Activated naive CD8-positive, alpha-beta T cell (primary cell): ENCODE results near the gene MSANTD3.

Experiments
- H3K27ac Mint-ChIP-seq: one replicate; pipeline ENCODE4 v1.8.0; 2021; ENCODE audit warnings: mixed read lengths
- H3K27me3 Mint-ChIP-seq: one replicate; pipeline ENCODE4 v1.8.0; 2021; ENCODE audit warnings: mixed read lengths
- H3K36me3 Mint-ChIP-seq: one replicate; pipeline ENCODE4 v1.8.0; 2021; ENCODE audit warnings: mixed read lengths
- H3K4me1 Mint-ChIP-seq: one replicate; pipeline ENCODE4 v1.8.0; 2021; ENCODE audit warnings: low read depth, mixed read lengths
- H3K4me3 Mint-ChIP-seq: one replicate; pipeline ENCODE4 v1.8.0; 2021; ENCODE audit warnings: mild to moderate bottlenecking, mixed read lengths
- H3K9me3 Mint-ChIP-seq: one replicate; pipeline ENCODE4 v1.8.0; 2021; ENCODE audit warnings: low read depth, mixed read lengths

The MSANTD3 gene

DNA sequence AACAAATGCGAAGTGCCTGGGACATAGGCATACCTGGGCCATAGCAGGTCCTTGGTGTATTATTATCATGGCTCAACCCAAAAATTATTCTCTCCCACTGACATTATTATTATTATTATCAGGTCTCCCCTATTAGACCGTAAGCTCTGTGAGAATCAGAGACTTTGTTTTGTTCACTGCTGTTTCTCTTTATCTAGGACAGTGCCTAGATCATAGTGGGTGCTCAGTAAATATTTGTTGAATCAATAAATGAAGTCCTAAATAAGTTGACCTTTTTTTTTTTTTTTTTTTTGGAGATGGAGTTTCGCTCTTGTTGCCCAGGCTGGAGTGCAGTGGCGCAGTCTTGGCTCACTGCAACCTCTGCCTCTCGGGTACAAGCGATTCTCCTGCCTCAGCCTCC is 41.1 kb downstream of the MSANTD3 start:
- peaks cover 5% of the 10 kb centered on the region for H3K27me3 Mint-ChIP-seq
- H3K27ac Mint-ChIP-seq = no peak overlapping the region
- peaks cover 2% of the 10 kb centered on the region for H3K36me3 Mint-ChIP-seq
- no peaks in the 10 kb centered on the region for H3K9me3 Mint-ChIP-seq
- peaks cover 6% of the 10 kb centered on the region for H3K4me1 Mint-ChIP-seq
- no peak overlapping the region for H3K4me3 Mint-ChIP-seq

DNA sequence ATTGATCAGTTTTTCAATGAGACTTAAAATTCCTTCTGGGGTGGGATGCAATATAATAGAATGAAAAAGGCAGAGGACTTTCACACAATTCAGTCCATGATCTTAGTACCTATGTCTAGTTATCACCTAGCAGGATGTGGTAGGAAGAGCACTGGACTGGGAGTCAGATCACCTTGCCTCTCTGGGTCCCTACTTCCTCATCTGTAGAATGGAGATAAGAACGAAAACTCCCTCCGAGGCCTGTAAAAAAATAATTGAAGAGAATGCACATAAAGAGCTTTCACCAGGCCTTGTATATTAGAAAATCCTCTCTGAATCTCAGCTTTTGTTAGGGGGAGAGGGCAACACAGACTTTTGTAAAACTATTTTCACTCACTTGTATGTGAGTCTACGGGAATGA is 45.3 kb downstream of the MSANTD3 start:
- Mint-ChIP-seq H3K27me3 (peaks cover 22% of the 10 kb centered on the region), H3K27ac (no peak overlapping the region), H3K9me3 (no peaks in the 10 kb centered on the region), H3K36me3 (peaks cover 2% of the 10 kb centered on the region), H3K4me1 (peaks cover 9% of the 10 kb centered on the region), H3K4me3 (peak overlapping the region; percentile 80)

DNA sequence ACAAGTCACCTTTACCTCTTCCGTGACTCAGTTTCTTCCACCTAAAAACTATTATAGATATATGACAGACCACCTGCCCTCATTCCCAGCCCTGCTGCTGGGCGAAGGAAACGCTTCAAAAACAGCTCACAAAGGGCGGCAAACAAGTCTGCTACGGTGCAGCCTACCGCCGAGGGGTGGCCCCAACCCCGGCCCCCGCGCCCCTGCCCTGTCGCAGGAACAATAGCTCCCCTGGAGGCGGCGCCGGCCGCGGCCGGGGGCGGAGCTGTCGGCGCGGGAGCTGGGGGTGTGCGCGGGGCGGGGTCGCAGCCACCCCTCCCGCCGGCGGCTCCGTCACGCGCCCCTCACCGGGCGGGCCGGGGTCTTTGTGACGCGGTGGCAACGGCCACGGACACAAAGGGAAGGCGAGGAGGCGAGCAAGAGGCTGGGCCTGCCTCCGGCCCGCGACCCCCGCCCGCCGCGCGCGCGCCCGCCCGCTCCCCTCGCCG is 45.9 kb downstream of the MSANTD3 start, which contains the start of gene TMEFF1:
Gene TMEFF1, plus strand, starts transcription at position 362 of the 488 bp plus-strand sequence. CDS start 396 bp downstream, outside the sequence.
- H3K36me3 Mint-ChIP-seq = peaks cover 2% of the 10 kb centered on the region
- no peaks in the 10 kb centered on the region for H3K9me3 Mint-ChIP-seq
- H3K4me3 Mint-ChIP-seq = peak within 1 kb of the TSS; percentile 80
- peaks cover 22% of the 10 kb centered on the region for H3K27me3 Mint-ChIP-seq
- peaks cover 9% of the 10 kb centered on the region for H3K4me1 Mint-ChIP-seq
- no peak within 1 kb of the TSS for H3K27ac Mint-ChIP-seq

DNA sequence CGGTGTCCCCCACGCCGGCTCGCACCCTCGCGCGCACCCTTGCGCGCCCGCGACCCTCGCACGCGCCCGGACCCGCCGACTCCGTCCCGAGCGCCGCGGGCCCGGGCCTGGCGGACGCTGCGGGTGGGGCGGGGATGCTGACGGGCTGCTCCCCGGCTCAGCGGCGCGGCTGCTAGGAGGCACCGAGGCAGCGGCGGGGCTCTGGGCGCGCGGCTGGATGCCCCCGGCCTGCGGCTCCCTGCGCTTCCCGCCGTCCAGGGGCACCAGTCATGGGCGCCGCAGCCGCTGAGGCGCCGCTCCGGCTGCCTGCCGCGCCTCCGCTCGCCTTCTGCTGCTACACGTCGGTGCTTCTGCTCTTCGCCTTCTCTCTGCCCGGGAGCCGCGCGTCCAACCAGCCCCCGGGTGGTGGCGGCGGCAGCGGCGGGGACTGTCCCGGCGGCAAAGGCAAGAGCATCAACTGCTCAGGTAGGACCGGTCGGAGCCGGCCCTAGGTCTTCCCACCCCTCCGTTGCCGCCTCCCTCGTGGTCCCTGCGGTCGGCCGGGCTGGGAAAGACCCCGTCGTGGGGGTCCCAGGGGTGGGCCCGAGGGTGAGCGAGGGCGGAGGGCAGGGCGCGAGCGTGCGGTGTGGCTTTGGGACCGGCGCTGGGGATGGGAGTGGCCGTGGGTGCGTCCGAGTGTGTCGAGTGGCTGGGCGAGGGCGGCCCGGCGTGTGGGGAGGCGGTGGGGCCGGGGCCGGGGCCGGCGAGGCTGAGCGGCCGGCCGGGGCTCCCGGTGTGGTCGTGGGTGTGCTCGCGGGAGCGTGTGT is 46.5 kb downstream of the MSANTD3 start:
- Mint-ChIP-seq H3K4me3 (peak overlapping the region; percentile 79), H3K27me3 (peaks cover 22% of the 10 kb centered on the region)

DNA sequence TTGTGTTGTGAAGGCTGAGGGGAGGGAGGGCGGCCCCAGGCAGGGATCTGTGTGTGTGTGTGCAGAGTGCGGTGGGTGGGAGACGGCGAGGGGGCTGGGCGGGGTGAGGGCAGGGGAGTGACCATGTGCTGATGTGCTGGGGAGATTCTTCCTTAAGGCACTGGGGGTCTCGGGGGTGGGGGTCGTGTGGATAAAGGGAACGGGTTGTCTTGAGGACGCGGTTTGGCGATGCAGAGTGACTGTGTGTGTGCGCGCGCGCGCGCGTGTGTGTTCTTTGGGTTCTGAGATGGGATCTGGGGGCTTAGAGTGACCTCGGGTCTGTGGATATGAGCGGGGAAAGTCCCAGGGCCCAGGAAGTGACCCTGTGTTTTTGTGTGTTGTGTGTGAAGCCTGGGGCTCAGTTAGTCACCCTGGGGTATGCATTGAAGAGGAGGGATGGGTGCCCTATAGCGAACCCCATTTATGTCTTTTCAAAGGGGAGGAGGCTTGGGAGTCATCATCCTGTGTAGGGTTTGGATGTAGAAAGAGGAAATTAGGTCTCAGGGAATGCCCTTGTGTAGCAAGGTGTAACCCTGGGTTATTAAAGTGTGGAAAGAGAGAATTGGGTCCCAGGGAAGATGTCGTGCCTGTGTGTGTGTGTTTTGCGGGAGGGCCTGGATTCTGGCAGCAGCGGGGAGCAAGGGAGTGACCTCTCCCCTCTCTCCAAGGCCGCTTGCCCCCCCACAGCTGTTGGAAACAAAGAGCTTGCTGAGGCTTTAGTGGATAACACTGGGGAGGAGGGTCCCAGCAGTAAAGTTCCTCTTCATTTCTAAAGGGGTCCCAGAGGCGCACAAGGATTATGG is 47.4 kb downstream of the MSANTD3 start:
- Mint-ChIP-seq H3K27me3 (peaks cover 22% of the 10 kb centered on the region), H3K27ac (no peak overlapping the region), H3K36me3 (peaks cover 2% of the 10 kb centered on the region), H3K4me3 (peak overlapping the region; percentile 79), H3K4me1 (peaks cover 9% of the 10 kb centered on the region), H3K9me3 (no peaks in the 10 kb centered on the region)

More for the DNA sequence above, 46.5 kb downstream of the MSANTD3 start:
- Mint-ChIP-seq H3K4me1 (peaks cover 9% of the 10 kb centered on the region), H3K9me3 (no peaks in the 10 kb centered on the region), H3K27ac (no peak overlapping the region), H3K36me3 (peaks cover 2% of the 10 kb centered on the region)

DNA sequence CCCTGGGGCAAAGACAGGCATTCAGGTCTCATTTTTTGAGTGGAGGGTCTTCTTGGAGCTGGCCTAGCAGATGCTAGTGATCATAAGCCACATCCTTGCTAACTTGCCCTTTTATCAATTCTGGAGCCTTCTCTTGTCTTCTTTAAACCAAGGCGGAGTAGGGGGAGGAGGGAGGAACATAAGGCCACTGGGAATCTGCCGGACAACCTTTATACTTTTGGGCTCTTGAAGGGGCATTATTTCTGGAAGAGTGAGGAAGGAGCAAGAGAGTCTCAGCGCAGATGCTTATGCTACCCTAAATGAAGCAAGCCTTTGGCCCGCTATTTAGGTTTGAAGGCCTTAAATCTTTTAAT is 48.0 kb downstream of the MSANTD3 start:
- H3K9me3 Mint-ChIP-seq = no peaks in the 10 kb centered on the region
- H3K4me1 Mint-ChIP-seq = peaks cover 9% of the 10 kb centered on the region
- H3K36me3 Mint-ChIP-seq = peaks cover 2% of the 10 kb centered on the region
- H3K27ac Mint-ChIP-seq = no peak overlapping the region
- H3K27me3 Mint-ChIP-seq = peaks cover 23% of the 10 kb centered on the region
- H3K4me3 Mint-ChIP-seq = no peak overlapping the region

DNA sequence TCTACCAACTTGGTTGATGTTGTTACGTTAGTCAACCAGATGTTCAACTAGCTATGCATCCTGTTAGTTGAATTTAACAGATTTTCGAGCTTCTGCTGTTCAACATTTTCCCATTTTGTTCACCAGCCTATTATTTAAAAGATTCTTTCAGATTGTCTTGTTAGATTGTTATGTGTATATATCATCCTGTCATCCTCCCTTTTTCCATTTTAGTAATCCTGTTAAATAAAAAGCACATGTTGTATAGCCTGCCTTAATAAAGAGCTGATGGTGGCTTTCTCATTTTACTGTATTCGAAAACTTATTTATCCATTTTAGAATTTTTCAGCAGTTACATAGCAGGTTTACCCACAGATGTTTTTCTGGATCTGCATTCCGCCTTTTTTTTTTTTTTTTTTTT is 50.3 kb downstream of the MSANTD3 start:
- no peak overlapping the region for H3K4me3 Mint-ChIP-seq
- H3K36me3 Mint-ChIP-seq = peaks cover 5% of the 10 kb centered on the region
- H3K4me1 Mint-ChIP-seq = peaks cover 6% of the 10 kb centered on the region
- H3K9me3 Mint-ChIP-seq = no peaks in the 10 kb centered on the region
- peaks cover 22% of the 10 kb centered on the region for H3K27me3 Mint-ChIP-seq
- no peak overlapping the region for H3K27ac Mint-ChIP-seq

DNA sequence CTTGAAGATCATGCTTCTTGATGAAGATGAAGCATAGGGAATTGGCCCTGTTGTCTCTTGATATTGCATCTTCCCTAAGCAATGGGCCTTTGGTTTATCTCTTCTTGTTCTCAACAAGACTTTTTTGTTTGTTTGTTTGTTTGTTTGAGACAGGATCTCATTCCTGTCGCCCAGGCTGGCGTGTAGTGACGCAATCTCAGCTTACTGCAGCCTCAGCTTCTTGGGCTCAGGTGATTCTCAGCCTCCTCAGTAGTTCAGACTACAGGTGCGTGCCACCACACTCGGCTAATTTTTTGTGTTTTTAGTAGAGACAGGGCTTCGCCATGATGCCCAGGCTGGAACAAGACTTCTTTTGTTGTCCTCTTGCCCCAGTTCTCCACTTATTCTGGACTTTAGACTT is 51.2 kb downstream of the MSANTD3 start:
- Mint-ChIP-seq H3K36me3 (peaks cover 5% of the 10 kb centered on the region), H3K27ac (no peak overlapping the region), H3K4me1 (peaks cover 3% of the 10 kb centered on the region), H3K4me3 (no peak overlapping the region), H3K9me3 (no peaks in the 10 kb centered on the region), H3K27me3 (peaks cover 20% of the 10 kb centered on the region)

DNA sequence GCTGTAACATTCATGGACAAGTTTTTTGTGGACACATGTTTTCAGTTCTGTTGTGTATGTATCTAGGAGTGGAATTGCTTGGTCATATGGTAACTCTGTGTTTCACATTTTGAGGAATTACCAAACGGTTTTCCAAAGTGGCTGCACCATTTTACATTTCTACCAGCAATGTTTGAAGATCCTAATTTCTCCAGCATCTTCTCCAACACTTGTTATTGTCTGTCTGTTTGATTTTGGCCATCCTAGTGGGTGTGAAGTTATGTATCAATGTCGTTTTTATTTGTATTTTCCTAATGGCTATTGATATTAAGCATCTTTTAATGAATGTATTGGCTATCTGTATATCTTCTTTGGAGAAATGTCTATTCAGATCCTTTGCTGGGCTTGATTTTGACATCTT is 52.9 kb downstream of the MSANTD3 start:
- Mint-ChIP-seq H3K9me3 (no peaks in the 10 kb centered on the region), H3K36me3 (peaks cover 7% of the 10 kb centered on the region), H3K4me1 (no peaks in the 10 kb centered on the region), H3K27ac (no peak overlapping the region), H3K4me3 (no peak overlapping the region), H3K27me3 (peaks cover 15% of the 10 kb centered on the region)

DNA sequence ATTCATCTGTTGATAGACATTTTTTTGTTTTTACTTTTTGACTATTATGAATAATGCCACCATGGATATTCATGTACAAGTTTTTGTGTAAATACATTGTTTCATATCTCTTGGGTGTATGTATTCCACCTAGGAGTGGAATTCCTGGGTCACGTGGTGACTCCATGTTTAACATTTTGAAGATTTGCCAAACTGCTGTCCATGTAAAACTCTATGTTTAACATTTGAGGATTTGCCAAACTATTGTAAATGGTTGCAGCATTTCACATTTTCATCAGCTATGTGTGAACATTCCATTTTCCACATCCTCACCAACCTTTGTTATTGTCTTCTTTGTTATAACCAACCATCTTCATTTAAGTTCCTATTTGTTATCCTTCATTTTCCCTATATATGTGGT is 58.3 kb downstream of the MSANTD3 start:
- Mint-ChIP-seq H3K9me3 (no peaks in the 10 kb centered on the region), H3K27ac (no peak overlapping the region), H3K4me1 (no peaks in the 10 kb centered on the region), H3K4me3 (no peak overlapping the region), H3K36me3 (peaks cover 7% of the 10 kb centered on the region), H3K27me3 (peaks cover 5% of the 10 kb centered on the region)

DNA sequence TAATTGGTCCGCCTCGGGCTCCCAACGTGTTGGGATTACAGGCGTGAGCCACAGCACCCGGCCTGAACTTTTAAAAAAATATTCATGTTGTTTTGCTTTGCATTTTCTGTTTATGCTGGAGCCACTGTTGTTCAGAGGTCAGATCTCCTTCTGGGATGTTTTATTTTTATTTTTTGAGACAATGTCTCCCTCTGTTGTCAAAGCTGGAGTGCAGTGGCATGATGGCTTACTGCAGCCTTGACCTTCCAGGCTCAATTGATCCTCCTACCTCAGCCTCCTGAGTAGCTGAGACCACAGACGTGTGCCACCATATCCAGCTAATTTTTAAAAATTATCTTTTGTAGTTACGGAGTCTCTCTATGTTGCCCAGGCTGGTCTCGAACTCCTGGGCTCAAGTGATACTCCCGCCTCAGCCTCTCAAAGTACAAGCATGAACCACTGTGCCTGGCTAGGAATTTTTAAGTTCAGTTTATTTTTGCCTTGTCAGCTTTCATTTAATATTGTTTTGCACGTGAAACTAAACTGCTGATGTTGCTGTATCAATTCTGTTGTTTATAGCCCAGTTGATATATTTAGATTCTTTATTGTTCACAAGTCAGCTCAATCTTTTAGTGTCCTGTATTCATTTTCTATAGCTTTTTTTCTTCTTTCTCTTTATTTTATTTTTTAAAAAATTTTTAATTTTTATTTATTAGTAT is 59.7 kb downstream of the MSANTD3 start:
- H3K27me3 Mint-ChIP-seq = peaks cover 5% of the 10 kb centered on the region
- no peaks in the 10 kb centered on the region for H3K9me3 Mint-ChIP-seq
- H3K4me3 Mint-ChIP-seq = no peak overlapping the region
- no peak overlapping the region for H3K27ac Mint-ChIP-seq
- no peaks in the 10 kb centered on the region for H3K4me1 Mint-ChIP-seq
- H3K36me3 Mint-ChIP-seq = peaks cover 2% of the 10 kb centered on the region

DNA sequence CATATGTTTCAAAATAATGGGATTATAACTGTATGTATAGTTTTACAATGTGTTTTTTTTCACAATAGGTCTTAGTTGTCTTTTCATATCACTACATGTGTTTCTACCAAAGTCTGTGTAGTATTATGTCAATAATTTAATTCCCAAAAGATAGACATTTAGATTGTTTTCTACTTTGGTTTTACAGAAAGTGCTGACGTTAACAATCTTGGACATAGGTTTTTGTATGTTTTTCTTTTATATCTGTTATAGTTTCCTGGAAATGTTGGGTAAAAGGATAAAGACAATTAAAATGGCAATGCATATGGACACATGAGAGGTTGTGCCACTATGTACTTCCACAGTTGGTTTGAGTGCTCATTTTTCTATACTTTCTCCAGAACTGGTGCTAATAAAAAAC is 61.2 kb downstream of the MSANTD3 start:
- H3K27ac Mint-ChIP-seq = no peak overlapping the region
- H3K9me3 Mint-ChIP-seq = no peaks in the 10 kb centered on the region
- H3K4me3 Mint-ChIP-seq = no peak overlapping the region
- H3K27me3 Mint-ChIP-seq = peaks cover 5% of the 10 kb centered on the region
- H3K36me3 Mint-ChIP-seq = peaks cover 2% of the 10 kb centered on the region
- no peaks in the 10 kb centered on the region for H3K4me1 Mint-ChIP-seq

DNA sequence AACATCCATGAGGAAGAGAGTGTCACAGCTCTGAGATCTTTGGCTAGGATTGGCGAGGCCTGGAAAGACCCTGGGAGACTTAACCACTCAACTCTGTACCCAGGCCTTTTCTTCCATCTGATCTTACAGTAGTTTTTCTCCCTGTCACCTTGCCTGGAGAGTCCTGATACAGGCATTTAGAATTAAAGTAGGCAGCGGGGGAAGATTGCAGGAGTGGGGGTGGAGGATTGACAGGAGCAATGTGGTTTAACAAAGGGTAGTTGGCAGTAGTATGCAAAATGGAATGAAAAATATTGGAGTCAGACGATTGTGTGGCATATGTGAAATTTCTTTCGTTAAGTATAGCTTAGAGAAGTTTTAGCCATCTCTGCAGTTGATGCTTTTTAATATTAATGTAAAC is 62.9 kb downstream of the MSANTD3 start:
- H3K36me3 Mint-ChIP-seq = no peaks in the 10 kb centered on the region
- no peaks in the 10 kb centered on the region for H3K4me1 Mint-ChIP-seq
- H3K4me3 Mint-ChIP-seq = no peak overlapping the region
- no peak overlapping the region for H3K27ac Mint-ChIP-seq
- peaks cover 1% of the 10 kb centered on the region for H3K27me3 Mint-ChIP-seq
- H3K9me3 Mint-ChIP-seq = no peaks in the 10 kb centered on the region

DNA sequence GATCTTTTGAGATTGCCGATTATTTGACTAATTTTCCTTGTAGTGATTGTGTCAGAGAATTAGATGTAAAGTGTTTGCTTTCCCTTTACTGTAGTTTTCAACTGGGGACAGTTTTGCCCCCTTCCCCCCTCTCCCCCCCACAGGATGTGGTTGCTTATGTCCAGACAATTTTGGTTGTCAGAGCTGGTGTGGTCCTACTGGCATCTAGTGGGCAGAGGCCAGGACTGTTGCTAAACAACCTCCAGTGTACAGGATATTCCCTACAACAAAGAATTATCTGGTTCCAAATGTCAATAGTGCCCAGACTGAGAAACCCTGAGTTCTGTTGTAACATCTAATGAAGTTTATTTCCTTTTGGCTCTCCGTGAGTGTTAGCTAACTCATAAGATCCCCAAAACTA is 66.0 kb downstream of the MSANTD3 start:
- H3K27ac Mint-ChIP-seq = no peak overlapping the region
- no peaks in the 10 kb centered on the region for H3K9me3 Mint-ChIP-seq
- no peaks in the 10 kb centered on the region for H3K4me1 Mint-ChIP-seq
- H3K4me3 Mint-ChIP-seq = no peak overlapping the region
- H3K36me3 Mint-ChIP-seq = no peaks in the 10 kb centered on the region
- H3K27me3 Mint-ChIP-seq = no peaks in the 10 kb centered on the region

DNA sequence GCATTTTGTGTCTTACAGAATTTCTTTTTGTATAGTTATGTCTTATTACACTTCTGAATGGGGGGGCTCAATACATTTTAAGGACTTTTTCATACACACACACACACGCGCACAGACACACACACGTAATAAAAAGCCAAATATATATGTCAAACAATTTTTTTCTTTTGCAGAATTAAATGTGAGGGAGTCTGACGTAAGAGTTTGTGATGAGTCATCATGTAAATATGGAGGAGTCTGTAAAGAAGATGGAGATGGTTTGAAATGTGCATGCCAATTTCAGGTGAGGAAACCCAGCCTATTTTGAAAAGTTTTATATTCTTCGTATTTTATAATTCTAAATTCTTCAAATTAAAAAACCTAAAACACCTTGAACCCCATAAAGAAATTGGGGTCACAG is 71.6 kb downstream of the MSANTD3 start:
- Mint-ChIP-seq H3K27me3 (no peaks in the 10 kb centered on the region), H3K4me3 (no peak overlapping the region), H3K27ac (no peak overlapping the region), H3K36me3 (peaks cover 3% of the 10 kb centered on the region), H3K9me3 (no peaks in the 10 kb centered on the region), H3K4me1 (no peaks in the 10 kb centered on the region)
